Activated CD8-positive, alpha-beta memory T cell treated with anti-CD3 and anti-CD28 coated beads for 48 hours (primary cell): ENCODE measurements around the gene LYZL2.
"Not testable (repeated sequence)": the region's sequence is repeated elsewhere in the genome, so short reads cannot be mapped to it uniquely, and the experiment has no call there.

ENCODE experiments used
- DNase-seq, 3 experiments: peaks; one replicate each; pipeline ENCODE4 v3.0.0-alpha.2; 2020; ENCODE audit warnings: low read depth in 2 of 3, low spot score in 2 of 3

LYZL2 gene

DNA sequence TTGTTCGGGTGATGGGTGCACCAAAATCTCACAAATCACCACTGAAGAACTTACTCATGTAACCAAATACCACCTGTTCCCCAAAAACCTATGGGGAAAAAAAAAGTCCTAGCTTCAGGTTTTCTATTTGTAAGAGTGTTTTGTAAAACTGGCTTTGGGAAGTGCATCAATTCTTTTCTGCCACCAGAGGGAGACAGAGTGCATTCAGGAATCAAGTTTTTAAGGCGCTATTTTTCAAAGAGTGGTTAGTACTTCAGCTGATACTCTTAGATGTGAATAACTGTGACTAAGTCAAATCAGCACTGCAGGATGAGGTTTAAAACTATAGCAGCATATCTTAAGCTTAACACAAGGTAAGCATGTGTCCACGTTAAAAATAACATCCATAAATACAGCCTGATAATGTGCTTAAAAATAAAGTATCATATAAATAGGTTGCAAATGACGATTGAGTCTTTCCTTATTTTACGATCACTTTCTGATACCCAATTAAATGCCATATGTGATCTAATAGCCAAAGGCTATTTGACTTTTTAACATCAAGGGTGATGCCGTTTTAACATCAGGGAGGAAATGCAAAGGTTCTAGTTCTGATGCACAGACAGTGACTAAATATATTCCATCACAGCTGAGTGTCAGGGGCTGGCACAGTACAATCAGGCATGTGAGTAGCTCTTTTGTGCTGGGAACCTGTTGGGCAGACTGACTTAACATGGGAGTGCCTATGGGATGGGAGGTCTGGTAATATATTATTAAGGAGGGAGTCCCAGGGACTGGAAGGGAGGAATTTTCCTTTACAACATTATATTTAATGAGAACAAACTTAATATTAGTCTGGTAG, 10.6 kb upstream of the LYZL2 start:
- DNase-seq = no peak

DNA sequence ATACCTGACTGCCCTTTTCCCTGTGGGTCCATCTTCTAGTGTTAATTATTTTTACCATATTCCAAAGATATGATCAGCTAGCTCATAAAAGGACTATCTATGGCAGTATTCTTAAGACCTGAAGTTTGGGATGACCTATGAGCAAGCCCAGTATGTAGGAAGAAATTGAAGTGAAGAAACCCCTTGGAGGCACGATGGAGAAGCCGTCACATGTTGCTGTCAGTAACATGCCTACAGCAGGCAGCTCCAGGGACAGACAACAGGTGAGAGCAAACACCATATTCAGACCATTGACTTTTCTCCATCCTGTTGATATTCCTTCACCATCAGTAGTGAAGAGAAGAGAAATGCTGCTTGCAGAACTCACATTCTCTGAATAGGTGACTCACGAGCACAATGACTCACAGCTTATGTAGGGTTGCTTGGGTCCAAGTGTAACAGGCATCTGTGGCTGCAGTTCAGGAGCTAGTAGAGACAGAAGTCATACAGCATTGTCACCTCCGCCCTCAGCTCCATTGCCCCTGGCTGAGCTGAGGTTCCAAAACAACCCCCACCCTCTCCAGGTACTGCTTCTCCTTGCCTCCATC, 8.4 kb upstream of the LYZL2 start:
- DNase-seq = no peak

- no peak for DNase-seq
These were observed 1.6 kb upstream of the LYZL2 start for GRCh38 chr10:30631188-30631587.

- no peak for DNase-seq
These were observed 1.0 kb upstream of the LYZL2 start for GRCh38 chr10:30630571-30630970.

GRCh38 chr10:30628576-30628975, 977 bp downstream of the LYZL2 start:
- not testable (repeated sequence) for DNase-seq

DNA sequence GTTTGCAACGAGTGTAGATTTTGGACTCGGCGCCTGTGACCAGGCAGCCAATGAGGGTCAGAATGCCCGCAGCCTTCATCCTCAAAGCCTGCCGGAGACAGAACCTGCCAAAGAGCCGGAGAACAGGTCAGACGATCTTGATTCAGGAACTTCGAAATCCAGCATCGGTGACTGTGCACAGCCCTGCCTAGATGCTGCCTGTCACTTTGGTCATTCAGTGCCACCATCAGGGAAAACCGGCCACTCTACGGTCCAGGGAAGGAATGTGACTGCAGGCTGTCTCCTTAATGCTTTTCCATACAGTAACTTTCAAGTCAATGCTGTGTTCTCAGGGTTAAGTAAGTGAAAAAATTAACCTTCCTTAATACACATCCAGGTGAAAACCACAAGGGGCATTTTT, 2.7 kb downstream of the LYZL2 start:
- DNase-seq = not testable (repeated sequence)

DNA sequence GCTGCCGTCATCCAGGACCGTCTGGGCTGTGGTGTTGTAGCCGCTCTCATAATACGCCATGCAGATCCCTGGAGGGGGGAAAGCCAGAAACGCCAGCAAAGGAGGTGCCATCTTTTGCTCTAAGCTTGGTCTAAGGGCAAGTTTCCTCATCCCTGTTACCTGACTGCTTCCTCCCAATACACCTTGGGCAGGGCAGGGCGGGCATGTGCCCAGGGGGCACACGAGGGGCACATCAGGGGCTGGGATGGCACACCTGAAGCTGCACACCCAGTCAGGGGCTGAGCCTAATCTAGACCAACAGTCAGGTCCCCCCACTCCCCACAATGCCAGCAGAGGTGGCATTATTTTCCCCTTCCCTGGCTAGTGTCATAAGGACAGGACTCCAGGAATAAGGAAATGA, 3.4 kb downstream of the LYZL2 start:
- DNase-seq = not testable (repeated sequence)

DNA sequence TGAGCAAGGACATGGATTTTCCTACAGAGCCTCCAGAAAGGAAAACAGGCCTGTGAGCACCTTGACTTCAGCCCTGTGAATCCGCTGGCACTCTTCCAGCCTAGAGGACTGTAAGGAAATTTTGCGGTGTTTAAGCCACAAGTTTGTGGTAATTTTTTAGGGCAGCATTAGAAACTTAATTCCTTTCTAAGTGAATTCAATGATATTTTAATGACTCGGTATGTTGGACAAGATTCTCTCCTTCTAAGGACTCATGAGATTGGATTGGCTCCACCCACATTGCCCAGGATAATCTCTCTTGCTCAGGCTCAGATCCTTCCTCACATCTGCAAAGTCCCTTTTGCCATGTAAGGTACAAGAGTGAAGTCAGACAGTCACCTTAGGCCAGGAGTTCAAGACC, 4.5 kb downstream of the LYZL2 start:
- no peak for DNase-seq

DNA sequence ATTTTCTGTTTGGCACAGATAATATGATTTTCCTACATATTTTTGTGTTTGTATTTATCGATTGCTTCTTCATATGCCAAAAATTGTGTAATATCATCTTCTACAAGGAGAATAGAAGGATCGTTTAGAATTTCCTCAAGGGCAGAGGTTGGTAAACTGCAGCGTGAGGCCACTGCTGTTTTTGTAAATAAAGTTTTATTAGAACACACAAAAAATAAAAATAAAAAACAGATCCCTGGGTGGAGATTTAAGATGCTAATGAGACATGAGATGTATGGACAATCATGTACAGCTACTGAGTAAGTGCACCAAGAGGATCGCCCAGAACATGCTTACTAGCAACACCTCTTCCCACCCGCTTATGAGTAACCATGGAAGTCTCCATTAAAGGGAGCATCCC, 9.6 kb downstream of the LYZL2 start:
- no peak for DNase-seq

GRCh38 chr10:30617070-30617469, 12.5 kb downstream of the LYZL2 start:
- DNase-seq = no peak

GRCh38 chr10:30611041-30611440, 18.5 kb downstream of the LYZL2 start:
- DNase-seq = not testable (repeated sequence)

- DNase-seq = no peak
These were observed 21.7 kb downstream of the LYZL2 start for GRCh38 chr10:30607814-30608213.

- DNase-seq = no peak
These were observed 23.2 kb downstream of the LYZL2 start for GRCh38 chr10:30606313-30606712.

- not testable (repeated sequence) for DNase-seq
These were observed 24.0 kb downstream of the LYZL2 start for GRCh38 chr10:30605341-30606121.

- no peak for DNase-seq
These were observed 26.0 kb downstream of the LYZL2 start for GRCh38 chr10:30603589-30603988.

DNA sequence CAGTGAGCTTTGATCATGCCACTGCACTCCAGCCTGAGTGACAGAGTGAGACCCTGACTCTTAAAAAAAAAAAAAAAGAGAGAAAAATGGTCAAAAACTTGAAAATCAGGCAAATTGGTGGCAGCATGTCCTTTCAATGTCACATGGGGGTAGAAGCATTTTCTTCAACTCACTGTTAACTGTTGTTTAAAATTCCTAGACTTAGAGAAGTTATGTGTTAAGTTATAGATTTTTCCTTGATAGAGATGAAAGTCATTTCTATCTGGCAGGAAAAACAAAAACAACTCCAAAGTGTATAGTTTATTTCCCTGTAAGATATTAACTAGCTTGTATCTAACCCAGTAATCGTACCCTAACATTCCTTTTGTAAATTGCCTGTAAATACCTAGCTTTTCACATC, 26.8 kb downstream of the LYZL2 start:
- DNase-seq = no peak

DNA sequence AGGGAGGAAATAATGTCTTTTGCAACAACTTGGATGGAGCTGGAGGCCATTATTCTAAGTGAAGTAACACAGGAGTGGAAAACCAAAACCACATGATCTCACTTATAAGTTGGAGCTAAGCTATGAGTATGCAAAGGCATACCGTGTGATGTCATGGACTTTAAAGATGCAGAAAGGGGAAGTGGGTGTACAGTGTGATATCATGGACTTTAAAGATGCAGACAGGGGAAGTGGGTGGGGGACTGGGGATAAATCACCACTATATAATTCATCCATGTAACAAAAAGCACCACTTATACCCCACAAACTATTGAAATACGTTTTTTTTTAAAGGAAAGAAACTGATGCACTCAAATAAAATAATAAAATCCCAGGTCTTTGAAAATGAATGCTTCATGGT, 29.5 kb downstream of the LYZL2 start:
- no peak for DNase-seq

DNA sequence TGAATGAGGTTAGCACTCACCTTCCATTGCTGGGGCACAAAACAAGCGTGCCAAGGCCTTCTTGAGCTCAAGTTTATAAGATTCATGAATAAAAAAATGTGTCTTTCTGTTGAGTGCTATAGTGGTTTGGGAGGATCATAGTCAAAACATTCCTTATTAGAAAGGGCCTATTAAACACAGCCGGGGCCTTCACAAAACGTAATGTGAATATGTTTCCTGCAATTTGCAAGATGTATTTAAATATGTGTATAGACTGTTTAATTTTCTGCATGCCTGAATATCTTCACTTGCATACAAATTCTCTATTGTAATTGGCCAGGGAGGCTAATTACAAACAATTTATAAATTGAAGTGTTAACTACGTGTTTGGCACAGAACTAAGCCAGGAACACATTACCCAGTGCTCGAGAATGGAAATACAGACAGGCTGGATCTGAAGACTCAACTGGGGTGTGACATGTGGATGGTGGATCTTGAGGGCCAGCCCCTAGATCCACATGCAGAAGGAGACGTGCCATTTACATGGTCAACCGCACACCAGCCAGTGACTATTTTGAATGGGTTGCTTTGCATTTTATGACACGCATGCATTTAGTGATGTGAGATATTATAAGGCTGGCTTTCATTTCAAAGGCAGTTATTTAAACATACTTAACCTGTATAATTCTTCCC, 31.3 kb downstream of the LYZL2 start:
- DNase-seq = no peak

DNA sequence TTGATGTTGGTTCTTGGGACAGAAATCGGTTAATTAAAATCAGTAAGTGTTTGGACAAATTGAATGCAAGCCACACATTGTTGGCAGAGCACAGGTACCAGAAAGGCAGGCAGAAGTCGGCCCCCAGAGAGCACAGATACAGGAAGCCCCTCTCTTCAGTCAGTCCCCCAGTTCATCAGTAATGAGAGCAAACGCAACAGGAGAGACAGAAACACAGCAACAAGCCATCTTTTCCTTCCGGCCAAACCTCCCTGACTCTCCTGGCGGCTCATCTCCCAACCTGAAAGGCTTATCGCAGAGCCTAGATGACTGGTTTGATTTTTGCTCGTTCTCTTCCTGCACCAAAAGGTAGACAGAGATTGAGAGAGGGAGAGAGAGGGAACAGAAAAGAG, 32.1 kb downstream of the LYZL2 start:
- DNase-seq = not testable (repeated sequence)

DNA sequence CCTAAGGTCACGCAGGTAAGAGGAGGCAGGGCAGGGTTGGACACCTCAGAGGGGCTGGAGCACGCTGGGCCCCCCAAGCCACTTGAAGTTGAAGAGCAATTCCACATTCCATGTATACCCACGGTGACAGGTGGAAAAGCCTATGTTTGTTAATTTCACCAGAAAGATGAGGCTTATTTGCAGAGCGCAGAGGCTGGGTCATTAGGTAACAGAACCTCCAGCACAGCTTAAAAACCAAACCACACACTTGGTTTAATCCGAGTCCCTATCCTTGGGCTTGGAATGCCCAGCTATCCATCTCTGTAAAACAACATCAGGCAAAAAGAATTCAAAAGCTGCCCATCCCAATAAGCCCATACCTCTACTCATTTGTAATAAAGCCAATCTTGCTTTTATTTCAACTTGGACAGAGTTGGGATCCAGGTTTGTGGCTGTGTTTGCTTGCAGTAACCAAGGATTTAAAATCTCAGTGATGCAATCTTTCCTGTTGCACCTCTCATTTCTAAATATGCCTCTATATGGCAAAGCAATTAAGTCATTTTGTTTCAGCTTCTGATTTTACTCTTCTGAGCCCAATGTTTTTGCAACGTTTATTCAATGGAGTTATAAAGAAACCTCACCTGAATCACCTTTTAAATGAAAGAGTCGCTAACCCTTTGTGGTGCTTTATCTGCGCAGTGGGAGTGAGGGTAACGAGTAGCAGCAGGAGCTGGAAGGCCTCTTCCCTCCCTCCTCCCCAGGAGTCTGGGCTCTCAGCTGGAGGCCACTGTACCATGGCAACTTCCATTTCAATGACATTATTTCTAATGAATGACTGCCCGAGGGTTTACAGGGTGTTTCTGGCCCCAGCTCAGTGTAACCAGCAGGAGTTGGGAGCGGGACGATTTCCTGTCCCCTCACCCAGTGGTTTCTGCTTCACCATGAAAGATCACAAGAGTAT, 32.8 kb downstream of the LYZL2 start:
- not testable (repeated sequence) for DNase-seq
